Prostate gland (tissue), 2 donors: Measurements from ENCODE around the gene CARMIL1.

Source experiments
- CTCF ChIP-seq, 4 experiments: fragments of 200-600 bp in 2 of 4; fragments of 450-650 bp in 2 of 4; sonication (generic) in 2 of 4; IDR thresholded peaks; 1 replicate in 3 of 4; 2 replicates in 1 of 4; pipeline ENCODE4 v1.5.1; 2016 to 2019; ENCODE audit warnings: antibody characterized with exemption in 4 of 4, mild to moderate bottlenecking in 2 of 4, moderate library complexity in 2 of 4
- POLR2A ChIP-seq: fragments of 450-650 bp; IDR thresholded peaks from one replicate; pipeline ENCODE4 v1.6.1; 2016; ENCODE audit warnings: antibody characterized with exemption, mild to moderate bottlenecking
- POLR2AphosphoS5 ChIP-seq: sonication (generic); formaldehyde crosslinking; IDR thresholded peaks from one replicate; pipeline ENCODE4 v1.6.1; 2017; ENCODE audit warnings: antibody characterized with exemption

- no peak for TF ChIP-seq CTCF (IDR thresholded peaks at IDR 0.05)
- no peak for TF ChIP-seq POLR2A
- no peak for TF ChIP-seq POLR2AphosphoS5
These were observed 120.7 kb downstream of the CARMIL1 start for GRCh38 chr6:25399885-25400284.
